SU-DHL-6 (cell line): ENCODE data around the gene ITPR2.

Experiments
- H2AFZ ChIP-seq: fragments of 200-600 bp; sonication (generic); 2 replicates; pipeline ENCODE4 v1.6.1; 2014; ENCODE audit warnings: low read depth, mild to moderate bottlenecking, moderate library complexity, mixed read lengths, antibody characterized with exemption, low read length; ENCODE audit not compliant: severe bottlenecking
- H3F3A ChIP-seq: fragments of 200-600 bp; shearing (Covaris generic); 2 replicates; pipeline ENCODE4 v1.6.0; 2016; ENCODE audit warnings: antibody characterized with exemption, mild to moderate bottlenecking; ENCODE audit not compliant: insufficient read depth
- H3K27ac ChIP-seq: fragments of 200-600 bp; sonication (generic); 2 replicates; pipeline ENCODE4 v1.5.1; 2016; ENCODE audit warnings: low read depth, mild to moderate bottlenecking, low read length, moderate library complexity, mixed read lengths
- H3K27me3 ChIP-seq: fragments of 200-600 bp; sonication (generic), shearing (Covaris generic); 2 replicates; pipeline ENCODE4 v1.6.0; 2014; ENCODE audit warnings: mild to moderate bottlenecking, low read length
- H3K36me3 ChIP-seq: fragments of 200-600 bp; sonication (generic); 2 replicates; pipeline ENCODE4 v1.6.1; 2014; ENCODE audit warnings: mild to moderate bottlenecking, low read length, mixed read lengths
- H3K4me2 ChIP-seq: fragments of 300-600, 200-600 bp; shearing (Covaris generic), sonication (generic); 2 replicates; pipeline ENCODE4 v1.6.0; 2014; ENCODE audit warnings: low read length, low read depth, mild to moderate bottlenecking; ENCODE audit not compliant: poor library complexity, severe bottlenecking
- H3K4me3 ChIP-seq: fragments of 200-600 bp; sonication (generic); 2 replicates; pipeline ENCODE4 v1.5.1; 2014; ENCODE audit warnings: antibody characterized with exemption, low read length, mild to moderate bottlenecking, mixed read lengths; ENCODE audit not compliant: insufficient read depth, poor library complexity, severe bottlenecking
- H3K79me2 ChIP-seq: fragments of 200-600 bp; sonication (generic); 2 replicates; pipeline ENCODE4 v1.6.1; 2014; ENCODE audit warnings: mild to moderate bottlenecking, low read length, moderate library complexity; ENCODE audit not compliant: insufficient read depth
- H3K9ac ChIP-seq: fragments of 200-600 bp; sonication (generic); 2 replicates; pipeline ENCODE4 v1.7.0; 2014; ENCODE audit warnings: mild to moderate bottlenecking, low read length
- H3K9me2 ChIP-seq: fragments of 200-600 bp; sonication (generic); replicated peaks from 2 replicates; pipeline ENCODE4 v1.6.1; 2014; ENCODE audit warnings: low read length; ENCODE audit not compliant: insufficient read depth
- H3K9me3 ChIP-seq: fragments of 200-600 bp; sonication (generic); 2 replicates; pipeline ENCODE4 v1.6.1; 2014; ENCODE audit warnings: low read length, mixed read lengths; ENCODE audit not compliant: insufficient read depth
- H4K20me1 ChIP-seq: fragments of 200-600 bp; sonication (generic); 2 replicates; pipeline ENCODE4 v1.6.1; 2014; ENCODE audit warnings: low read depth, mild to moderate bottlenecking, antibody characterized with exemption, low read length, moderate library complexity, mixed read lengths
- CTCF ChIP-seq: fragments of 200-600 bp; sonication (generic); IDR thresholded peaks from one replicate; pipeline ENCODE4 v1.5.1; 2017; ENCODE audit warnings: antibody characterized with exemption, mild to moderate bottlenecking, low read length, moderate library complexity; ENCODE audit not compliant: insufficient read depth, poor library complexity, severe bottlenecking
- EZH2phosphoT487 ChIP-seq: fragments of 200-600 bp; sonication (generic), shearing (Covaris generic); conservative IDR thresholded peaks from 2 replicates; pipeline ENCODE4 v1.6.1; 2018; ENCODE audit warnings: mild to moderate bottlenecking, antibody characterized with exemption, low read length, moderate library complexity, mixed read lengths

The ITPR2 gene

GRCh38 chr12:26331960-26332359 is 501.0 kb downstream of the ITPR2 start:
- Histone ChIP-seq H3K4me3 (no peak overlapping the region), H3F3A (no peaks in the 10 kb centered on the region), H2AFZ (no peak overlapping the region), H3K9me3 (no peaks in the 10 kb centered on the region), H3K9me2 (no peaks in the 10 kb centered on the region), H3K79me2 (no peaks in the 10 kb centered on the region), H3K36me3 (no peaks in the 10 kb centered on the region), H3K9ac (no peak overlapping the region), H3K4me2 (no peak overlapping the region), H4K20me1 (no peaks in the 10 kb centered on the region), H3K27me3 (no peaks in the 10 kb centered on the region), H3K27ac (no peak overlapping the region)
- no peak for TF ChIP-seq EZH2phosphoT487
- TF ChIP-seq CTCF, result no peak

GRCh38 chr12:26331136-26331535 is 501.9 kb downstream of the ITPR2 start:
- H3K9me3 ChIP-seq, result no peaks in the 10 kb centered on the region
- no peaks in the 10 kb centered on the region for H3F3A ChIP-seq
- no peaks in the 10 kb centered on the region for H3K79me2 ChIP-seq
- H3K27me3 ChIP-seq, result no peaks in the 10 kb centered on the region
- H3K4me2 ChIP-seq, result no peak overlapping the region
- no peak overlapping the region for H3K27ac ChIP-seq
- H3K9me2 ChIP-seq, result no peaks in the 10 kb centered on the region
- H3K4me3 ChIP-seq, result no peak overlapping the region
- no peak for TF ChIP-seq EZH2phosphoT487
- no peak for TF ChIP-seq CTCF
- H2AFZ ChIP-seq, result no peak overlapping the region
- no peaks in the 10 kb centered on the region for H4K20me1 ChIP-seq
- no peak overlapping the region for H3K9ac ChIP-seq
- H3K36me3 ChIP-seq, result no peaks in the 10 kb centered on the region

- no peaks in the 10 kb centered on the region for H3K36me3 ChIP-seq
- H3K27ac ChIP-seq, result no peak overlapping the region
- H4K20me1 ChIP-seq, result no peaks in the 10 kb centered on the region
- H3K4me3 ChIP-seq, result no peak overlapping the region
- no peaks in the 10 kb centered on the region for H3K27me3 ChIP-seq
- H3K9me3 ChIP-seq, result no peaks in the 10 kb centered on the region
- H3F3A ChIP-seq, result no peaks in the 10 kb centered on the region
- H2AFZ ChIP-seq, result no peak overlapping the region
- TF ChIP-seq EZH2phosphoT487 (no peak), CTCF (no peak)
- no peak overlapping the region for H3K9ac ChIP-seq
- H3K4me2 ChIP-seq, result no peak overlapping the region
- H3K79me2 ChIP-seq, result no peaks in the 10 kb centered on the region
- H3K9me2 ChIP-seq, result no peaks in the 10 kb centered on the region
These were observed 504.9 kb downstream of the ITPR2 start for GRCh38 chr12:26327975-26328644.
